Fibroblast of mammary gland (primary cell): ENCODE results near the gene APOLD1.

Experiments used
- DNase-seq: peaks from one replicate; pipeline ENCODE4 v3.0.0-alpha.2; 2010; ENCODE audit warnings: low read depth
- H3K4me3 ChIP-seq: 2 replicates; pipeline ENCODE4 v1.5.1; 2011; ENCODE audit warnings: low read depth, mild to moderate bottlenecking, low read length, moderate library complexity; ENCODE audit not compliant: control insufficient read depth
- CTCF ChIP-seq: conservative IDR thresholded peaks from 2 replicates; pipeline ENCODE4 v1.5.1; 2011; ENCODE audit warnings: low read depth, low read length, inconsistent platforms; ENCODE audit not compliant: control insufficient read depth, insufficient read depth

The APOLD1 gene

GRCh38 chr12:12747278-12747677 is 38.2 kb upstream of the APOLD1 start:
- no peak for DNase-seq
- no peak for TF ChIP-seq CTCF
- no peak overlapping the region for H3K4me3 ChIP-seq

DNA sequence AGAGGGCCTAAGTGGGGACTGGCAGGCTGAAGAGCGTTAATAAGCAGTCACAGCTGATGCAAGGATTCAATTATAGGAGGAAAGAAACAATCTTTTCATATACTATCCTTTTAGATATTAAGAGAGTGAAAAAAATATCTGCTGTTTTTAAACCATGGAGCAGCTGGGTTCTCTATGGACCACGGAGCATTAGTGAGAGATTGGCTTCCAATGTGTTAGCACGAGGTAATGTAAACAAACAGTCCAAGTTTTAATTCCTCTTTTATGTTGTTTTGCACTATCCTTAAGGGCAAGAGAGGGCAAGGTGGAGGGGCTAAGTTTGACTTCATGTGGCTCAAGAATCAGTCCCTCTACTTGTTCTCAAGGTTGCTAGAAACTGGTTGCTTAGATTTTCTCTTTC is 37.4 kb upstream of the APOLD1 start:
- H3K4me3 ChIP-seq, result no peak overlapping the region
- DNase-seq, result no peak
- no peak for TF ChIP-seq CTCF

- DNase-seq, result peak; percentile 87
- TF ChIP-seq CTCF, result no peak
- H3K4me3 ChIP-seq, result peak overlapping the region; percentile 44
Measured at GRCh38 chr12:12749433-12749832, 36.0 kb upstream of the APOLD1 start.

GRCh38 chr12:12755923-12756322 is 29.5 kb upstream of the APOLD1 start:
- TF ChIP-seq CTCF, result no peak
- no peak for DNase-seq
- no peak overlapping the region for H3K4me3 ChIP-seq

DNA sequence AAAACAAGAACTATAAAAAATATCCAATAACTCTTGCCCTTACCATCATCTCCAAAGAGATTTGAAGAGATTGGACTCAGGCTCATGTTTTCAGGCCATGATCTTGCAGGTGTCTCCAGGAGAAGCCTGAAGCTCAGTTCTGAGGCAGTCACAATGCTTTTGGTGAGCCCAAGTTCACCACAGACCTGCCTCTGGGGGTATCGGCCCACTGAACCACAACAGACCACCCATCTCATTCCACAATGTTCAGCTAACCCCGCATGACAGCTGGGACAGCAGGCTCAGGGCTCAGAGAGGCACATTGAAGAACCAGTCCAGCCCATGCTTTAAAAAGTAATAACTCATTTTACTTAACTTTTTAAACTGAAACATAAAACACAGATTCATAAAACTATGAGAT is 28.3 kb upstream of the APOLD1 start:
- no peak for DNase-seq
- no peak overlapping the region for H3K4me3 ChIP-seq
- no peak for TF ChIP-seq CTCF

GRCh38 chr12:12759234-12759915 is 26.1 kb upstream of the APOLD1 start:
- DNase-seq, result no peak
- no peak for TF ChIP-seq CTCF
- H3K4me3 ChIP-seq, result no peak overlapping the region

DNA sequence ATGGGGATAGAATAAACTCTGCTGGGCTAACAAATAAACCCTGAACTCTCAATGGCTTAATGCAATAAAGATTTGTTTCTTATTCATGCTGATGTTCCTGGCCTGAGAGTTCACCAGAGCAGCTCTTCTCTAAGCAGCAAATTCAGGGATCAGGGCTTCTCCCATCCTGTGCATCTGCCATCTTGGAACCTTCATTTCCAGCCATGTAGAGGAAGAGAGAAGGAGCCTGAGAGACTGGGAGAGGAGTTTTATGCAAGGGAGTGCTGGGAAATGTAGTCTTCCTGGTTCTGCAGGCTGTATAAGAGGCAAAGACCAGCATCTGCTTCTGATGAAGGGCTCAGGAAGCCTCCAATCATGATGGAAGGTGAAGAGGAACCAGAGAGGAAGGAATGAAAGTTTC is 20.6 kb upstream of the APOLD1 start:
- no peak for TF ChIP-seq CTCF
- DNase-seq, result no peak
- no peak overlapping the region for H3K4me3 ChIP-seq
